OCI-LY1 (cell line): ENCODE results near the gene LRIF1.

Experiments used
- CTCF ChIP-seq: fragments of 200-600 bp; sonication (generic), shearing (Covaris generic); IDR thresholded peaks from 2 replicates; pipeline ENCODE4 v1.5.1; 2017; ENCODE audit warnings: mild to moderate bottlenecking, antibody characterized with exemption, low read length, moderate library complexity, mixed read lengths
- EZH2 ChIP-seq: fragments of 200-600 bp; sonication (generic), shearing (Covaris generic); IDR thresholded peaks from 2 replicates; pipeline ENCODE4 v1.8.0; 2017; ENCODE audit warnings: borderline replicate concordance, mixed run types, mild to moderate bottlenecking, antibody characterized with exemption, low read length, moderate library complexity, mixed read lengths

GRCh38 chr1:110916274-110916668 is 47.5 kb downstream of the LRIF1 start:
- no peak for TF ChIP-seq EZH2
- no peak for TF ChIP-seq CTCF
